Progenitor cell of endocrine pancreas (in vitro differentiated cells): Measurements from ENCODE around the gene ANGPTL2. TPM values are rescaled to one million over a fixed set of nuclear protein-coding genes. Genes with fewer than 3 reads are reported as not detected.

ENCODE experiments used
- DNase-seq: peaks from one replicate; pipeline ENCODE4 v3.0.0; 2021; ENCODE audit warnings: low spot score; ENCODE audit not compliant: unreplicated experiment
- H3K27ac Mint-ChIP-seq: 2 replicates; pipeline ENCODE4 v1.8.0; 2021; ENCODE audit warnings: mild to moderate bottlenecking, moderate library complexity, mixed read lengths
- H3K27me3 Mint-ChIP-seq: 2 replicates; pipeline ENCODE4 v1.8.0; 2021; ENCODE audit warnings: mixed read lengths
- H3K36me3 Mint-ChIP-seq: 2 replicates; pipeline ENCODE4 v1.8.0; 2022; ENCODE audit warnings: mixed read lengths; ENCODE audit not compliant: insufficient read depth
- H3K4me1 Mint-ChIP-seq: 2 replicates; pipeline ENCODE4 v1.8.0; 2021; ENCODE audit warnings: low read depth, mixed read lengths
- H3K4me3 Mint-ChIP-seq: 2 replicates; pipeline ENCODE4 v1.8.0; 2021; ENCODE audit warnings: low read depth, mild to moderate bottlenecking, moderate library complexity, mixed read lengths
- H3K9me3 Mint-ChIP-seq: 2 replicates; pipeline ENCODE4 v1.8.0; 2021; ENCODE audit warnings: low read depth, mixed read lengths
- total RNA-seq: library from RNA; stranded (reverse); gene quantifications from 2 replicates; pipeline ENCODE4 v1.2.1, GENCODE V29; 2021
- TF ChIP-seq, protein P1 (sequence below): fragments of 200-600 bp; sonication (generic); IDR thresholded peaks from one replicate; pipeline ENCODE4 v1.5.0; 2021; ENCODE audit warnings: antibody characterized with exemption, mild to moderate bottlenecking; ENCODE audit not compliant: unreplicated experiment

ANGPTL2 gene
- total RNA-seq, 1 donor from 2014 or later = 4.7 TPM

GRCh38 chr9:127104581-127105311, 17.7 kb downstream of the ANGPTL2 start:
- TF ChIP-seq, protein P1, sequence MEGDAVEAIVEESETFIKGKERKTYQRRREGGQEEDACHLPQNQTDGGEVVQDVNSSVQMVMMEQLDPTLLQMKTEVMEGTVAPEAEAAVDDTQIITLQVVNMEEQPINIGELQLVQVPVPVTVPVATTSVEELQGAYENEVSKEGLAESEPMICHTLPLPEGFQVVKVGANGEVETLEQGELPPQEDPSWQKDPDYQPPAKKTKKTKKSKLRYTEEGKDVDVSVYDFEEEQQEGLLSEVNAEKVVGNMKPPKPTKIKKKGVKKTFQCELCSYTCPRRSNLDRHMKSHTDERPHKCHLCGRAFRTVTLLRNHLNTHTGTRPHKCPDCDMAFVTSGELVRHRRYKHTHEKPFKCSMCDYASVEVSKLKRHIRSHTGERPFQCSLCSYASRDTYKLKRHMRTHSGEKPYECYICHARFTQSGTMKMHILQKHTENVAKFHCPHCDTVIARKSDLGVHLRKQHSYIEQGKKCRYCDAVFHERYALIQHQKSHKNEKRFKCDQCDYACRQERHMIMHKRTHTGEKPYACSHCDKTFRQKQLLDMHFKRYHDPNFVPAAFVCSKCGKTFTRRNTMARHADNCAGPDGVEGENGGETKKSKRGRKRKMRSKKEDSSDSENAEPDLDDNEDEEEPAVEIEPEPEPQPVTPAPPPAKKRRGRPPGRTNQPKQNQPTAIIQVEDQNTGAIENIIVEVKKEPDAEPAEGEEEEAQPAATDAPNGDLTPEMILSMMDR = no peak
- peaks cover 3% of the 10 kb centered on the region for H3K4me1 Mint-ChIP-seq

DNA sequence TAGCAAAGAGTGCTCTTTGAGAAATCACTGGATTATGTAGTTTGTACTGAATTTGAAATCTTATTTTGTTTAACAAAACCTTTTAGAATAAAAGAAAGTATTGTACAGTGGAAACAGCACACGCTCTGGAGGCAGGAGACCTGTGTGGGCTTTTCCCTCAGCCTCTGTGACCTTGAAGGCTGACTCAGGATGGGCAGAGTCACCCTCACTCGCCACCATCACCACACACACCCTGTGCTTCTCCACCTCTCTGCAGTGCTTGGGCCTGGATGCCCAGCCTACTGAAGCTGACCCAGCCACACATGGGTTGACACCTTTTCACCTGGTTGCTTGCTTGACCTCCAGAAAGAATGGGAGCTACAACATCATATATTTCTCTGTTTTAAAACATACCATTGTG, 19.6 kb downstream of the ANGPTL2 start:
- no peaks in the 10 kb centered on the region for H3K27me3 Mint-ChIP-seq
- H3K27ac Mint-ChIP-seq = no peak overlapping the region
- no peak for DNase-seq
- no peaks in the 10 kb centered on the region for H3K9me3 Mint-ChIP-seq
- peaks cover 1% of the 10 kb centered on the region for H3K4me1 Mint-ChIP-seq
- TF ChIP-seq, protein P1 = no peak
- no peak overlapping the region for H3K4me3 Mint-ChIP-seq
- H3K36me3 Mint-ChIP-seq = no peaks in the 10 kb centered on the region

More at GRCh38 chr9:127104581-127105311, 17.7 kb downstream of the ANGPTL2 start:
- Mint-ChIP-seq H3K9me3 (no peaks in the 10 kb centered on the region), H3K4me3 (no peak overlapping the region), H3K36me3 (peaks cover 1% of the 10 kb centered on the region), H3K27ac (peak overlapping the region; percentile 25), H3K27me3 (no peaks in the 10 kb centered on the region)
- no peak for DNase-seq

DNA sequence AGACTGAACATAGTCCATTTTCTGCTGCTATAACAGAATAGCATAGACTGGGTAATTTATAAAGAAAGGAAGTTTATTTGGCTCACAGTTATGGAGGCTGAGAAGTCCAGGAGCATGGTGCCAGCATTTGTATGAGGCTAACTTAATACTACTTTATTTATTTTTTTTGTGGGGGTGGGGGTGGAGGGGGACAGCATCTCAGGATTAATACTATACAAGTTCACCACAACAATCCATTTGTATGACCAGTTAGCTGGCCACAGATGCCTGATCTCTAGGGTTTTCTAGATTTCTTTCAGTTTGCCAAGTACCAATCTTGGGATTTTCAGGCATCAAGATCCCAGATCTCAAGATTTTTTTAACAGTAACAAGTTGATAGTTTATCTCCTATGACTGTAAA, 20.3 kb downstream of the ANGPTL2 start:
- Mint-ChIP-seq H3K27me3 (no peaks in the 10 kb centered on the region), H3K36me3 (no peaks in the 10 kb centered on the region), H3K27ac (no peak overlapping the region), H3K4me1 (peaks cover 1% of the 10 kb centered on the region), H3K9me3 (no peaks in the 10 kb centered on the region), H3K4me3 (no peak overlapping the region)
- DNase-seq = no peak
- TF ChIP-seq, protein P1 = no peak

DNA sequence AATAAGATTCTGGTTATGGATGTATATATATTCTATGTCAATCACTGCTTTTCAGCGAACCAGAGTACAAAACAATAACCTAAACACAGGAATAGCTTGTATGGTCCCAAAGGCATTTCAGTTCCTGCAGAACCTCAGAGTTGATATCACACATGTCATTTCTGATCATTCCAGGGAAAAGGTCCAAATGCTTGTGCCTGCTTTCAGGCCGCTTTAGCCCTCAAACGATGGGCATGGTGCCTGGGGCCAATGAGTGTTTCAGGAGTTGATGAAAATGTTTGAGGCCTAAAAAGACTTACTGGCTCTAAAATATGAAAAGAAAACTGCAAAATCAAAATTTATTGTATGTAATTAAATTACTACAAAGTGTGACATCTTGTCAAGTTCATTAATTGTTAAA, 22.8 kb downstream of the ANGPTL2 start:
- DNase-seq = no peak
- Mint-ChIP-seq H3K27ac (no peak overlapping the region), H3K4me1 (peaks cover 1% of the 10 kb centered on the region), H3K9me3 (no peaks in the 10 kb centered on the region), H3K36me3 (no peaks in the 10 kb centered on the region), H3K4me3 (no peak overlapping the region), H3K27me3 (no peaks in the 10 kb centered on the region)
- TF ChIP-seq, protein P1 = no peak

DNA sequence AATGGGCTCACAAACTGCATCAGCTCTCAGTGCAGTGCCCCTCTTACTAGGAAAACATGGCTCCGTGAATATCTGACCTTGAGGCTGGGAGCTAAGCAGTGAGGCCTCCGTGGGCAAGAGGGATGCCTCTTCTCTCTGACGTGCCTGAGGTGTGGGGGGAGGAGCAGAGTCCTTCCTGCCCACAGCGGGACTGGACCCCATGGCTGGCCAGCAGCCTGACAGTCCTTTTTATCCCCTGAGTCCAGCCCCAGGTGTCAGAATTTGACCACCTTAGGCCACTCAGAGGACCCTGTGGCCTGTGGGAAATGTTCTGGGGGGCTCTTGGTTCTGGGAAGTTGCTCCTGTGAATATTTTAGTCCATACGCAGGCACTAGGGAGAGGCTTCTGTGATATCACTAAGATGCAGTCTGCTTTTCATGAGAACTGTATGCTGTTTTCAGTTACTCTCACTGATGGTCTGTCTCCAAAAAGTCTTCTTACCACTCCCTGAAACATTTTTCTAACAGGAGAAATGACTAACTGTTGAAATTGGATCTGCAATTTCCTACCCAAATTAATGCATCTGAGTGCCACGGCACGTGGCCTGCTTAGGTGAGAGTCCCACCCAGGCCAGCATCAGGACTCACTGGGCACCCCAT, 23.4 kb downstream of the ANGPTL2 start:
- Mint-ChIP-seq H3K27ac (no peak overlapping the region), H3K36me3 (no peaks in the 10 kb centered on the region), H3K4me3 (no peak overlapping the region), H3K27me3 (no peaks in the 10 kb centered on the region), H3K9me3 (no peaks in the 10 kb centered on the region), H3K4me1 (no peaks in the 10 kb centered on the region)
- TF ChIP-seq, protein P1 = no peak
- DNase-seq = no peak
